Measurements from ENCODE around the gene CARHSP1. TPM values are rescaled to one million over a fixed set of nuclear protein-coding genes. Genes with fewer than 3 reads are reported as not detected.
A peak's percentile ranks its signal among the peaks of the same experiment; 100 is the strongest.
"Not testable (repeated sequence)": the region's sequence is repeated elsewhere in the genome, so short reads cannot be mapped to it uniquely, and the experiment has no call there.

CARHSP1 gene
- total RNA-seq, 2 donors from 2014 or later = 28.4 to 84.8 TPM

DNA sequence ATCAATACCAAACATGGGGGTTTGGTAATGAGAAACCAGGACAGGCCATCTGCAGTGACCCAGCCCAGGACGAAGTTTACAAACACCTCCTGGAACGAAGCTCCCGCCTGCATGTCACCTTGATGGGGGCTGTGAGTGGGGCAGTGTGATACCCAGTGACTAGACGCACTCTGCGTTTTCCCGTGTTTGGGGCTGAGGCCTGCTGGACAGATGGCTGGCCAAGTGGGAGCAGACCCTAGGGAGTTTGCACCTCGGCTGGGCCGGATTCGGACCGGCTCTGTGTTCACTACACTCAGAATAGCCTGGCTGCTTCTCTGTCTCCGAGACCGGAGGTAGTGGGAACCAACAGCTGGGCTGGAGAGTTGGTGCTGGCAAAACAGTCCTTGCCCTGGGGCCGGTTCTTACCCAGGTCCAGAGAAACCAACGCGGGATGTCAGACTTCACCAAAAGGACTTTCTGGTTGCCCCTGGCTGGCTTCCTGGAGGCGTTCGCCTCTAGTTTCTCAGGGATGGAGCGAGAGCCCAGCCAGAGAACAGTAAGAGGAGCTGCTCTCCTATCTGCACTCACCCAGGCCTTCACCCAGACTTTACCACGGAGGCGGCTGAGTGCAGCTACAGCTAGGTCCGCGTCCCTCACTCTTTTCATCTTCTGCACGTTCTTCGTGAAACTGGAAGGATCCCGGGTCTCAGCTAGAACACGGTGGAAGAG is 20.4 kb downstream of the CARHSP1 start:
- DNase-seq (ENCODE audit: low spot score) = no peak
- no peaks in the 10 kb centered on the region for H3K9me3 ChIP-seq
- no peak overlapping the region for H3K4me3 ChIP-seq
- H3K27ac ChIP-seq = no peak overlapping the region
- H3K27me3 ChIP-seq = no peaks in the 10 kb centered on the region
- TF ChIP-seq, protein P1, sequence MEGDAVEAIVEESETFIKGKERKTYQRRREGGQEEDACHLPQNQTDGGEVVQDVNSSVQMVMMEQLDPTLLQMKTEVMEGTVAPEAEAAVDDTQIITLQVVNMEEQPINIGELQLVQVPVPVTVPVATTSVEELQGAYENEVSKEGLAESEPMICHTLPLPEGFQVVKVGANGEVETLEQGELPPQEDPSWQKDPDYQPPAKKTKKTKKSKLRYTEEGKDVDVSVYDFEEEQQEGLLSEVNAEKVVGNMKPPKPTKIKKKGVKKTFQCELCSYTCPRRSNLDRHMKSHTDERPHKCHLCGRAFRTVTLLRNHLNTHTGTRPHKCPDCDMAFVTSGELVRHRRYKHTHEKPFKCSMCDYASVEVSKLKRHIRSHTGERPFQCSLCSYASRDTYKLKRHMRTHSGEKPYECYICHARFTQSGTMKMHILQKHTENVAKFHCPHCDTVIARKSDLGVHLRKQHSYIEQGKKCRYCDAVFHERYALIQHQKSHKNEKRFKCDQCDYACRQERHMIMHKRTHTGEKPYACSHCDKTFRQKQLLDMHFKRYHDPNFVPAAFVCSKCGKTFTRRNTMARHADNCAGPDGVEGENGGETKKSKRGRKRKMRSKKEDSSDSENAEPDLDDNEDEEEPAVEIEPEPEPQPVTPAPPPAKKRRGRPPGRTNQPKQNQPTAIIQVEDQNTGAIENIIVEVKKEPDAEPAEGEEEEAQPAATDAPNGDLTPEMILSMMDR (IDR thresholded peaks at IDR 0.05) = no peak
- peaks cover 38% of the 10 kb centered on the region for H3K36me3 ChIP-seq
- H3K4me1 ChIP-seq = peaks cover 0 to 12% of the 10 kb centered on the region in 2 donors

- no peaks in the 10 kb centered on the region for H3K27me3 ChIP-seq
- no peaks in the 10 kb centered on the region for H3K9me3 ChIP-seq
- no peak for DNase-seq (ENCODE audit: low spot score)
- no peak overlapping the region for H3K4me3 ChIP-seq
- TF ChIP-seq, protein P1 (IDR thresholded peaks at IDR 0.05) = no peak
- H3K4me1 ChIP-seq = peaks cover 0 to 12% of the 10 kb centered on the region in 2 donors
- no peak overlapping the region for H3K27ac ChIP-seq
- peaks cover 38% of the 10 kb centered on the region for H3K36me3 ChIP-seq
Observed at GRCh38 chr16:8847623-8848022, 21.2 kb downstream of the CARHSP1 start.

DNA sequence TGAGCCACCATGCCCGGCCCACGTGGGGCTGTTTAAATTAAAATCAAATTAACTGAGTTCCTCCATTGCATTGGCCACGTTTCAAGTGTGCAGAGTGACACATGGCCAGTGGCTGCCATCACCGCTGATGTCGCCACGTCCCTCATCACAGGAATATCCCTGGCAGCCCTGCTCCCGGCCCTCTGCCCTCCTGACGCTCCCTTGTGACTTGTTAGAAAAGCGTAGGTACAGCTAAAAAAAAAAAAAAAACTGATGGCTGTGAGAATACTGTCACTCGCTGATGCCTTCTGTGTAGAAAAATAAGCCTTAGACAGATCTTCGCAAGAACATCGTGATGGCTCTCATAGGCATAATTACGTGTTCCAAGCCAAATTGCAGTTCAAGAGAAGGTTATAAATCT is 21.7 kb downstream of the CARHSP1 start:
- H3K27ac ChIP-seq = no peak overlapping the region
- H3K27me3 ChIP-seq = no peaks in the 10 kb centered on the region
- H3K9me3 ChIP-seq = no peaks in the 10 kb centered on the region
- H3K4me3 ChIP-seq = no peak overlapping the region
- H3K4me1 ChIP-seq = peaks cover 0 to 12% of the 10 kb centered on the region in 2 donors
- no peak for DNase-seq (ENCODE audit: low spot score)
- H3K36me3 ChIP-seq = peaks cover 38% of the 10 kb centered on the region
- TF ChIP-seq, protein P1 (IDR thresholded peaks at IDR 0.05) = no peak

GRCh38 chr16:8846401-8846932 is 22.3 kb downstream of the CARHSP1 start:
- Histone ChIP-seq H3K36me3 (peaks cover 35% of the 10 kb centered on the region), H3K4me3 (no peak overlapping the region), H3K4me1 (peaks cover 0 to 12% of the 10 kb centered on the region in 2 donors), H3K27me3 (no peaks in the 10 kb centered on the region), H3K27ac (no peak overlapping the region), H3K9me3 (no peaks in the 10 kb centered on the region)
- TF ChIP-seq, protein P1 (IDR thresholded peaks at IDR 0.05) = no peak
- DNase-seq (ENCODE audit: low spot score) = no peak

- Histone ChIP-seq H3K4me3 (no peak overlapping the region), H3K9me3 (no peaks in the 10 kb centered on the region), H3K27me3 (no peaks in the 10 kb centered on the region), H3K27ac (no peak overlapping the region), H3K36me3 (peaks cover 30% of the 10 kb centered on the region), H3K4me1 (peaks cover 0 to 12% of the 10 kb centered on the region in 2 donors)
- DNase-seq (ENCODE audit: low spot score) = no peak
- TF ChIP-seq, protein P1 (IDR thresholded peaks at IDR 0.05) = no peak
Observed at GRCh38 chr16:8845699-8846298, 23.0 kb downstream of the CARHSP1 start.

GRCh38 chr16:8843296-8843695 is 25.5 kb downstream of the CARHSP1 start:
- H3K27ac ChIP-seq; H3K36me3 ChIP-seq; H3K4me1 ChIP-seq; DNase-seq (ENCODE audit: low spot score); H3K4me3 ChIP-seq; H3K9me3 ChIP-seq; H3K27me3 ChIP-seq: not testable (repeated sequence)

- H3K9me3 ChIP-seq; H3K4me1 ChIP-seq; DNase-seq (ENCODE audit: low spot score); H3K36me3 ChIP-seq; H3K27me3 ChIP-seq: not testable (repeated sequence)
- Histone ChIP-seq H3K4me3 (peak overlapping the region in 1 of 2 donors; percentile 22), H3K27ac (peak overlapping the region in 1 of 2 donors; percentile 10)
Observed at GRCh38 chr16:8842016-8842415, 26.8 kb downstream of the CARHSP1 start.

DNA sequence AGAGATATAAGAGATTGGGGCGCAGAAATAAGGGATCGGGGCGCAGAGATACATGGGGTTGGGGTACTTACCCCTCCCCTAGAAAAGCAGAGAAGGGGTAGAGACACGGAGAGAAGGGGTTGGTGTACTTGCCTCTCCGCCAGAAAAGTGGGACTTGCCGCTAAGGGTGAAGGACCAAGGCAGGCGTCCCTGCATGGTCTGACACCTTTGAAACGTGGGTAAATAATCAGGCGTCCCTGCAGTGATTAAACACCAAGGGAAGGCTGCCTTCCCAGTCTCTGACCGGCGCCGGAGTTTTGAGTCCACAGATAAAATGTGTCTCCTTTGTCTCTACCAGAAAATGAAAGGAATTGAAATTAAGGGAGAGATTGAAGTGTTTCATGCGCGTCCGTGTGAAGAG is 31.2 kb downstream of the CARHSP1 start:
- H3K27me3 ChIP-seq; H3K4me1 ChIP-seq; H3K36me3 ChIP-seq; H3K9me3 ChIP-seq; H3K27ac ChIP-seq; DNase-seq (ENCODE audit: low spot score); H3K4me3 ChIP-seq: not testable (repeated sequence)

DNA sequence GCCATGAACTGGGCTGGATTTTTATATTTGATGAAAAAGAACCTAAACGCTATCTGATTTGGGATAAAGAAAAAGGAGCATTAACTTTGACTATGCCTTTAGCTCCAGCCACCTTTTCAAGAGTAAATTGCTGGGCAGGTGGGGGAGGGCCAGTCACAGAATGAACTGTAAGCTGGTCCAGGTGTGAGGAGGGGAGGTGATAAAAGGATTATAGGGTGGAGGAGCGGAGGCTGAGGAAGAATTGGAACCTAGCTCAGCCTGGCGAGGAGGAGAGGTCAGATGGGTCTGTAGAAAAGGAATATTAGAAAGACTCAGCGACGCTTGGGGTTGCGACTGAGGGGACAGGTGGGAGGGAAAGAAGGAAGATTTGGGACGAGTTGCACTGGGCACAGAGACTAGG is 32.0 kb downstream of the CARHSP1 start:
- H3K9me3 ChIP-seq, H3K27me3 ChIP-seq, H3K36me3 ChIP-seq: not testable (repeated sequence)

More for the DNA sequence above, 32.0 kb downstream of the CARHSP1 start:
- not testable (repeated sequence) for H3K4me3 ChIP-seq; DNase-seq (ENCODE audit: low spot score); H3K4me1 ChIP-seq; H3K27ac ChIP-seq
